ENCODE data around the gene MMP17. TPM values are rescaled to one million over a fixed set of nuclear protein-coding genes. Genes with fewer than 3 reads are reported as not detected.

Gene MMP17
- total RNA-seq, 2 donors from 2014 or later = not detected

- H3K9me3 Mint-ChIP-seq = no peaks in the 10 kb centered on the region
- H3K4me3 Mint-ChIP-seq = peak overlapping the region; percentile 89 to 92
- H3K36me3 Mint-ChIP-seq (ENCODE audit: insufficient read depth in 2 of 2) = peaks cover 1 to 3% of the 10 kb centered on the region in 2 donors
- DNase-seq (peak; percentile 78 to 79), ATAC-seq (replicated peaks in 1 of 2) (peak; percentile 81 to 84)
- H3K27me3 Mint-ChIP-seq (ENCODE audit: low read depth) = no peaks in the 10 kb centered on the region
- H3K4me1 Mint-ChIP-seq (ENCODE audit: low read depth) = peaks cover 15% of the 10 kb centered on the region
- no peak overlapping the region for H3K27ac Mint-ChIP-seq
Observed at GRCh38 chr12:131896080-131896810, 68.1 kb downstream of the MMP17 start.

GRCh38 chr12:131896811-131897270 is 68.6 kb downstream of the MMP17 start:
- Mint-ChIP-seq H3K27ac (no peak overlapping the region), H3K36me3 (ENCODE audit: insufficient read depth in 2 of 2) (peaks cover 1 to 3% of the 10 kb centered on the region in 2 donors), H3K4me1 (ENCODE audit: low read depth) (peaks cover 15% of the 10 kb centered on the region), H3K4me3 (peak overlapping the region; percentile 69 to 89), H3K27me3 (ENCODE audit: low read depth) (no peaks in the 10 kb centered on the region), H3K9me3 (no peaks in the 10 kb centered on the region)
- no peak for DNase-seq
- no peak for ATAC-seq (replicated peaks in 1 of 2)

- H3K36me3 Mint-ChIP-seq (ENCODE audit: insufficient read depth in 2 of 2) = peaks cover 1 to 3% of the 10 kb centered on the region in 2 donors
- H3K27me3 Mint-ChIP-seq (ENCODE audit: low read depth) = no peaks in the 10 kb centered on the region
- H3K9me3 Mint-ChIP-seq = no peaks in the 10 kb centered on the region
- DNase-seq (no peak), ATAC-seq (replicated peaks in 1 of 2) (no peak)
- peaks cover 15% of the 10 kb centered on the region for H3K4me1 Mint-ChIP-seq (ENCODE audit: low read depth)
- peak overlapping the region; percentile 69 to 89 for H3K4me3 Mint-ChIP-seq
- no peak overlapping the region for H3K27ac Mint-ChIP-seq
Observed at GRCh38 chr12:131897276-131897675, 69.1 kb downstream of the MMP17 start.

GRCh38 chr12:131897875-131898274 is 69.7 kb downstream of the MMP17 start:
- H3K27me3 Mint-ChIP-seq (ENCODE audit: low read depth) = no peaks in the 10 kb centered on the region
- no peaks in the 10 kb centered on the region for H3K9me3 Mint-ChIP-seq
- DNase-seq = no peak
- no peak overlapping the region for H3K27ac Mint-ChIP-seq
- ATAC-seq (replicated peaks in 1 of 2) = no peak
- peaks cover 15% of the 10 kb centered on the region for H3K4me1 Mint-ChIP-seq (ENCODE audit: low read depth)
- peaks cover 1 to 3% of the 10 kb centered on the region in 2 donors for H3K36me3 Mint-ChIP-seq (ENCODE audit: insufficient read depth in 2 of 2)
- no peak overlapping the region for H3K4me3 Mint-ChIP-seq

- no peaks in the 10 kb centered on the region for H3K27me3 Mint-ChIP-seq (ENCODE audit: low read depth)
- H3K36me3 Mint-ChIP-seq (ENCODE audit: insufficient read depth in 2 of 2) = peaks cover 1 to 3% of the 10 kb centered on the region in 2 donors
- no peaks in the 10 kb centered on the region for H3K9me3 Mint-ChIP-seq
- no peak overlapping the region for H3K4me3 Mint-ChIP-seq
- ATAC-seq (replicated peaks in 1 of 2) (no peak), DNase-seq (no peak)
- peaks cover 19% of the 10 kb centered on the region for H3K4me1 Mint-ChIP-seq (ENCODE audit: low read depth)
- no peak overlapping the region for H3K27ac Mint-ChIP-seq
Observed at GRCh38 chr12:131900397-131900796, 72.2 kb downstream of the MMP17 start.

Other genes with a start within 250 kb of the MMP17 start
- gene SFSWAP, start 117.3 kb upstream of the MMP17 start, total RNA-seq = 10 to 100 TPM; 58.5 to 61.5 TPM
- gene ULK1, start 66.2 kb downstream of the MMP17 start, total RNA-seq = 10 to 100 TPM; 29.8 to 31.2 TPM
- gene PUS1, start 100.9 kb downstream of the MMP17 start, total RNA-seq = 10 to 100 TPM; 37.3 to 53.4 TPM
- 10 to 100 TPM; 51.7 to 52.3 TPM for gene EP400, start 121.5 kb downstream of the MMP17 start, total RNA-seq

All from activated T-cell treated with anti-CD3 and anti-CD28 coated beads, Interleukin-2, amount 50 U/mL, for 72 hours (primary cell).